ENCODE measurements around the gene ZNF775.
"Not testable (repeated sequence)": the region's sequence is repeated elsewhere in the genome, so short reads cannot be mapped to it uniquely, and the experiment has no call there.

Gene ZNF775

GRCh38 chr7:150382123-150382843, 3.2 kb downstream of the ZNF775 start:
- DNase-seq (ENCODE audit: low read depth in 3 of 3), result no peak

GRCh38 chr7:150382844-150383225, 3.7 kb downstream of the ZNF775 start:
- DNase-seq (ENCODE audit: low read depth in 3 of 3), result no peak

- no peak for DNase-seq (ENCODE audit: low read depth in 3 of 3)
Observed at GRCh38 chr7:150383710-150384397, 4.7 kb downstream of the ZNF775 start.

- no peak for DNase-seq (ENCODE audit: low read depth in 3 of 3)
Observed at GRCh38 chr7:150384406-150385301, 5.5 kb downstream of the ZNF775 start.

GRCh38 chr7:150385302-150385723, 6.2 kb downstream of the ZNF775 start:
- DNase-seq (ENCODE audit: low read depth in 3 of 3), result no peak

GRCh38 chr7:150385884-150386283, 6.8 kb downstream of the ZNF775 start:
- not testable (repeated sequence) for DNase-seq (ENCODE audit: low read depth in 3 of 3)

- no peak for DNase-seq (ENCODE audit: low read depth in 3 of 3)
Observed at GRCh38 chr7:150388306-150388705, 9.2 kb downstream of the ZNF775 start.

- no peak for DNase-seq (ENCODE audit: low read depth in 3 of 3)
Observed at GRCh38 chr7:150388709-150389531, 9.8 kb downstream of the ZNF775 start.

- no peak for DNase-seq (ENCODE audit: low read depth in 3 of 3)
Observed at GRCh38 chr7:150389532-150389816, 10.3 kb downstream of the ZNF775 start.

- DNase-seq (ENCODE audit: low read depth in 3 of 3), result no peak
Observed at GRCh38 chr7:150390205-150390604, 11.1 kb downstream of the ZNF775 start.

- no peak for DNase-seq (ENCODE audit: low read depth in 3 of 3)
Observed at GRCh38 chr7:150393325-150393724, 14.2 kb downstream of the ZNF775 start.

- no peak for DNase-seq (ENCODE audit: low read depth in 3 of 3)
Observed at GRCh38 chr7:150396426-150396825, 17.3 kb downstream of the ZNF775 start.

GRCh38 chr7:150396851-150397260, 17.7 kb downstream of the ZNF775 start:
- no peak for DNase-seq (ENCODE audit: low read depth in 3 of 3)

GRCh38 chr7:150397346-150398107, 18.4 kb downstream of the ZNF775 start:
- DNase-seq (ENCODE audit: low read depth in 3 of 3), result no peak

- DNase-seq (ENCODE audit: low read depth in 3 of 3), result no peak
Observed at GRCh38 chr7:150398108-150398964, 19.2 kb downstream of the ZNF775 start.

GRCh38 chr7:150398965-150399320, 19.8 kb downstream of the ZNF775 start:
- DNase-seq (ENCODE audit: low read depth in 3 of 3), result no peak

- DNase-seq (ENCODE audit: low read depth in 3 of 3), result no peak
Observed at GRCh38 chr7:150399421-150400007, 20.4 kb downstream of the ZNF775 start.

GRCh38 chr7:150400008-150400787, 21.1 kb downstream of the ZNF775 start:
- no peak for DNase-seq (ENCODE audit: low read depth in 3 of 3)

Data from stimulated activated CD4-positive, alpha-beta T cell treated with anti-CD3 and anti-CD28 coated beads, TNF-alpha, amount 100 ng/mL, for 24 hours (primary cell).